ENCODE results near the gene VEGFA. TPM values are rescaled to one million over a fixed set of nuclear protein-coding genes. Genes with fewer than 3 reads are reported as not detected.

Gene VEGFA
- total RNA-seq, 1 donor from 2014 or later = 267 TPM

DNA sequence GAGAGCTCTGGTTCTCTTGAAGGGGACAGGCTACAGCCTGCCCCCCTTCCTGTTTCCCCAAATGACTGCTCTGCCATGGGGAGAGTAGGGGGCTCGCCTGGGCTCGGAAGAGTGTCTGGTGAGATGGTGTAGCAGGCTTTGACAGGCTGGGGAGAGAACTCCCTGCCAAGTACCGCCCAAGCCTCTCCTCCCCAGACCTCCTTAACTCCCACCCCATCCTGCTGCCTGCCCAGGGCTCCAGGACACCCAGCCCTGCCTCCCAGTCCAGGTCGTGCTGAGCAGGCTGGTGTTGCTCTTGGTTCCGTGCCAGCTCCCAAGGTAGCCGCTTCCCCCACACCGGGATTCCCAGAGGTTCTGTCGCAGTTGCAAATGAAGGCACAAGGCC, 9.8 kb downstream of the VEGFA start:
- no peaks in the 10 kb centered on the region for H3K9me3 Mint-ChIP-seq (ENCODE audit: low read depth)
- peaks cover 14% of the 10 kb centered on the region for H3K4me1 Mint-ChIP-seq (ENCODE audit: low read depth)
- DNase-seq (ENCODE audit: low spot score, unreplicated experiment) = no peak
- H3K27ac Mint-ChIP-seq = no peak overlapping the region
- no peaks in the 10 kb centered on the region for H3K27me3 Mint-ChIP-seq
- no peak overlapping the region for H3K4me3 Mint-ChIP-seq (ENCODE audit: low read depth)
- peaks cover 34% of the 10 kb centered on the region for H3K36me3 Mint-ChIP-seq (ENCODE audit: insufficient read depth)
- TF ChIP-seq, protein P1, sequence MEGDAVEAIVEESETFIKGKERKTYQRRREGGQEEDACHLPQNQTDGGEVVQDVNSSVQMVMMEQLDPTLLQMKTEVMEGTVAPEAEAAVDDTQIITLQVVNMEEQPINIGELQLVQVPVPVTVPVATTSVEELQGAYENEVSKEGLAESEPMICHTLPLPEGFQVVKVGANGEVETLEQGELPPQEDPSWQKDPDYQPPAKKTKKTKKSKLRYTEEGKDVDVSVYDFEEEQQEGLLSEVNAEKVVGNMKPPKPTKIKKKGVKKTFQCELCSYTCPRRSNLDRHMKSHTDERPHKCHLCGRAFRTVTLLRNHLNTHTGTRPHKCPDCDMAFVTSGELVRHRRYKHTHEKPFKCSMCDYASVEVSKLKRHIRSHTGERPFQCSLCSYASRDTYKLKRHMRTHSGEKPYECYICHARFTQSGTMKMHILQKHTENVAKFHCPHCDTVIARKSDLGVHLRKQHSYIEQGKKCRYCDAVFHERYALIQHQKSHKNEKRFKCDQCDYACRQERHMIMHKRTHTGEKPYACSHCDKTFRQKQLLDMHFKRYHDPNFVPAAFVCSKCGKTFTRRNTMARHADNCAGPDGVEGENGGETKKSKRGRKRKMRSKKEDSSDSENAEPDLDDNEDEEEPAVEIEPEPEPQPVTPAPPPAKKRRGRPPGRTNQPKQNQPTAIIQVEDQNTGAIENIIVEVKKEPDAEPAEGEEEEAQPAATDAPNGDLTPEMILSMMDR (IDR thresholded peaks at IDR 0.05; ENCODE audit: unreplicated experiment) = no peak

DNA sequence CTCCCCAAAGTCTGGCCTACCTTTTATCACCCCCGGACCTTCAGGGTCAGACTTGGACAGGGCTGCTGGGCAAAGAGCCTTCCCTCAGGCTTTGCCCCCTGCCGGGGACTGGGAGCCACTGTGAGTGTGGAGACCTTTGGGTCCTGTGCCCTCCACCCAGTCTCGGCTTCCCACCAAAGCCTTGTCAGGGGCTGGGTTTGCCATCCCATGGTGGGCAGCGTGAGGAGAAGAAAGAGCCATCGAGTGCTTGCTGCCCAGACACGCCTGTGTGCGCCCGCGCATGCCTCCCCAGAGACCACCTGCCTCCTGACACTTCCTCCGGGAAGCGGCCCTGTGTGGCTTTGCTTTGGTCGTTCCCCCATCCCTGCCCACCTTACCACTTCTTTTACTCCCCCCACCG, 10.3 kb downstream of the VEGFA start:
- Mint-ChIP-seq H3K9me3 (ENCODE audit: low read depth) (no peaks in the 10 kb centered on the region), H3K27ac (no peak overlapping the region), H3K4me3 (ENCODE audit: low read depth) (no peak overlapping the region), H3K4me1 (ENCODE audit: low read depth) (peaks cover 10% of the 10 kb centered on the region), H3K36me3 (ENCODE audit: insufficient read depth) (peaks cover 36% of the 10 kb centered on the region), H3K27me3 (no peaks in the 10 kb centered on the region)
- DNase-seq (ENCODE audit: low spot score, unreplicated experiment) = no peak
- TF ChIP-seq, protein P1 (IDR thresholded peaks at IDR 0.05; ENCODE audit: unreplicated experiment) = no peak

DNA sequence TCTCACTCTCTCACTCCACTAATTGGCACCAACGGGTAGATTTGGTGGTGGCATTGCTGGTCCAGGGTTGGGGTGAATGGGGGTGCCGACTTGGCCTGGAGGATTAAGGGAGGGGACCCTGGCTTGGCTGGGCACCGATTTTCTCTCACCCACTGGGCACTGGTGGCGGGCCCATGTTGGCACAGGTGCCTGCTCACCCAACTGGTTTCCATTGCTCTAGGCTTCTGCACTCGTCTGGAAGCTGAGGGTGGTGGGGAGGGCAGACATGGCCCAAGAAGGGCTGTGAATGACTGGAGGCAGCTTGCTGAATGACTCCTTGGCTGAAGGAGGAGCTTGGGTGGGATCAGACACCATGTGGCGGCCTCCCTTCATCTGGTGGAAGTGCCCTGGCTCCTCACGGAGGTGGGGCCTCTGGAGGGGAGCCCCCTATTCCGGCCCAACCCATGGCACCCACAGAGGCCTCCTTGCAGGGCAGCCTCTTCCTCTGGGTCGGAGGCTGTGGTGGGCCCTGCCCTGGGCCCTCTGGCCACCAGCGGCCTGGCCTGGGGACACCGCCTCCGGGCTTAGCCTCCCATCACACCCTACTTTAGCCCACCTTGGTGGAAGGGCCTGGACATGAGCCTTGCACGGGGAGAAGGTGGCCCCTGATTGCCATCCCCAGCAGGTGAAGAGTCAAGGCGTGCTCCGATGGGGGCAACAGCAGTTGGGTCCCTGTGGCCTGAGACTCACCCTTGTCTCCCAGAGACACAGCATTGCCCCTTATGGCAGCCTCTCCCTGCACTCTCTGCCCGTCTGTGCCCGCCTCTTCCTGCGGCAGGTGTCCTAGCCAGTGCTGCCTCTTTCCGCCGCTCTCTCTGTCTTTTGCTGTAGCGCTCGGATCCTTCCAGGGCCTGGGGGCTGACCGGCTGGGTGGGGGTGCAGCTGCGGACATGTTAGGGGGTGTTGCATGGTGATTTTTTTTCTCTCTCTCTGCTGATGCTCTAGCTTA, 11.2 kb downstream of the VEGFA start:
- Mint-ChIP-seq H3K4me3 (ENCODE audit: low read depth) (no peak overlapping the region), H3K27ac (peak overlapping the region; percentile 75), H3K36me3 (ENCODE audit: insufficient read depth) (peaks cover 38% of the 10 kb centered on the region), H3K4me1 (ENCODE audit: low read depth) (peaks cover 4% of the 10 kb centered on the region), H3K27me3 (no peaks in the 10 kb centered on the region), H3K9me3 (ENCODE audit: low read depth) (no peaks in the 10 kb centered on the region)
- no peak for DNase-seq (ENCODE audit: low spot score, unreplicated experiment)
- TF ChIP-seq, protein P1 (IDR thresholded peaks at IDR 0.05; ENCODE audit: unreplicated experiment) = no peak

DNA sequence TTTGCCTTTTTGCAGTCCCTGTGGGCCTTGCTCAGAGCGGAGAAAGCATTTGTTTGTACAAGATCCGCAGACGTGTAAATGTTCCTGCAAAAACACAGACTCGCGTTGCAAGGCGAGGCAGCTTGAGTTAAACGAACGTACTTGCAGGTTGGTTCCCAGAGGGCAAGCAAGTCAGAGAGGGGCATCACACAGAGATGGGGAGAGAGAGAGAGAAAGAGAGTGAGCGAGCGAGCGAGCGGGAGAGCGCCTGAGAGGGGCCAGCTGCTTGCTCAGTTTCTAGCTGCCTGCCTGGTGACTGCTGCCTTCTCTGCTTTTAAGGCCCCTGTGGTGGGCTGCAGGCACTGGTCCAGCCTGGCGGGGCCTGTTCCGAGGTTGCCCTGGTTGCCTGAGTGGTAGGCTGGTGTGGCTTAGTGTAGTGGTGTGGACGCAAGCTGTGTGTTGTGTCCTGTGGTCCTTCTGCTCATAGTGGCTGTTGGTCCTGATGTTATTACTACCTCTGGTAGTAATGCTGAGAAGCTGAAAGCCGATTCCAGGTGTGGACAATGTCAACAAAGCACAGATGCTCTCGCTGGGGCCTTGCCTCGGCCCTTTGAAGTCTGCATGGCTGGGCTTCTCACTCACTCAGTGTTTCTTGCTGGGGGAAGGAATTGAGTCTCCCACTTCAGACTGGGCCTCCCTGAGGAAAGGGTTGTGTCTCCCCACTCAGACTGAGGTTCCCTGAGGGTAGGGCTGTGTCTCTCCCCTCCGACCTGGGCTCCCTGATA, 12.1 kb downstream of the VEGFA start:
- H3K4me3 Mint-ChIP-seq (ENCODE audit: low read depth) = no peak overlapping the region
- H3K4me1 Mint-ChIP-seq (ENCODE audit: low read depth) = peaks cover 4% of the 10 kb centered on the region
- H3K27ac Mint-ChIP-seq = peak overlapping the region; percentile 75
- no peaks in the 10 kb centered on the region for H3K9me3 Mint-ChIP-seq (ENCODE audit: low read depth)
- peaks cover 36% of the 10 kb centered on the region for H3K36me3 Mint-ChIP-seq (ENCODE audit: insufficient read depth)
- no peaks in the 10 kb centered on the region for H3K27me3 Mint-ChIP-seq
- TF ChIP-seq, protein P1 (IDR thresholded peaks at IDR 0.05; ENCODE audit: unreplicated experiment) = no peak
- no peak for DNase-seq (ENCODE audit: low spot score, unreplicated experiment)

DNA sequence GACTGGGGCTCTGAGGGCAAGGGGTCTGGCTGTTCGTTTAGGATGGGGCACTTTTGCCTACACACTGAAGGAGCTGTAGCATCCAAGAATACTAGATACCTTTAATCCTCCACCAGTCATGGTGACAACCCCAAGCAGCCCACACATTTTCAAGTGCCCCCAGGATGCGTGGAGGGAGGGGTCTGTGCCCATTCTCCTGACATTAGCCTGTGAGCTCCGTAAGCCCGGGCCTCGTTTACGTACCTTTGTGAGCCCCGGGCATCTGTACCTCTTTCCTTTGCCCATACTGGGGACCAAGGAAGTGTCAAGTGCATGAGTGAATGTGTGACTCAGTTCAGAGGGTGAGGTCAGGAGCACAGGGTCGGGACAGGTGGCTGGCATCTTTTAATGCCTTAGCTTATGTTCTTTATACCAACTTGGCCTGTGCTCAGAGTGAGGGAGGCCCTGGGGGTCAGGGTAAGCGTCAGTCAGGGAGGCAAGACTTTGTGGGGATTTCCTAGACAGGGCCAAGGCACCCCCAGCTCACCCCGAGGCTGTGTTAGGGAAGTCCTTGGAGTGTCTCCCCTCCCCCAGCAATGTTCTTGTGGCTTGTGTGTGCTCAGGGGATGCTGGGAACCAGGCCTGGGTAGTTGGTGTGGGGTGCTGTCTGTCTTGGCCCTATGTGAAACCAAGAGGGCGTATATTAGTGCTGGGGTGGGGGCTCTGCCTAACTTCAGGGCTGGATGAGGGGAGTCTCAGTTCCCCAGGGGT, 12.9 kb downstream of the VEGFA start:
- H3K9me3 Mint-ChIP-seq (ENCODE audit: low read depth) = no peaks in the 10 kb centered on the region
- H3K27ac Mint-ChIP-seq = peak overlapping the region; percentile 49
- peaks cover 31% of the 10 kb centered on the region for H3K36me3 Mint-ChIP-seq (ENCODE audit: insufficient read depth)
- DNase-seq (ENCODE audit: low spot score, unreplicated experiment) = no peak
- peaks cover 4% of the 10 kb centered on the region for H3K4me1 Mint-ChIP-seq (ENCODE audit: low read depth)
- H3K4me3 Mint-ChIP-seq (ENCODE audit: low read depth) = no peak overlapping the region
- no peaks in the 10 kb centered on the region for H3K27me3 Mint-ChIP-seq
- TF ChIP-seq, protein P1 (IDR thresholded peaks at IDR 0.05; ENCODE audit: unreplicated experiment) = no peak
